KOPT-K1 (cell line): Measurements from ENCODE around the gene SLC35E1.

Experiments
- H3K27ac ChIP-seq: fragments of 200-600 bp; sonication (generic); 2 replicates; pipeline ENCODE4 v1.5.1; 2016; ENCODE audit warnings: antibody characterized with exemption, mild to moderate bottlenecking, low read depth, low read length; ENCODE audit not compliant: poor library complexity, severe bottlenecking
- H3K36me3 ChIP-seq: fragments of 200-600 bp; sonication (generic); 2 replicates; pipeline ENCODE4 v1.5.1; 2017; ENCODE audit warnings: antibody characterized with exemption, mild to moderate bottlenecking, low read length, moderate library complexity; ENCODE audit not compliant: insufficient read depth
- H3K9me3 ChIP-seq: fragments of 200-600 bp; sonication (generic); 2 replicates; pipeline ENCODE4 v1.5.1; 2017; ENCODE audit warnings: antibody characterized with exemption, low read length, mild to moderate bottlenecking; ENCODE audit not compliant: insufficient read depth, poor library complexity, severe bottlenecking

The SLC35E1 gene

DNA sequence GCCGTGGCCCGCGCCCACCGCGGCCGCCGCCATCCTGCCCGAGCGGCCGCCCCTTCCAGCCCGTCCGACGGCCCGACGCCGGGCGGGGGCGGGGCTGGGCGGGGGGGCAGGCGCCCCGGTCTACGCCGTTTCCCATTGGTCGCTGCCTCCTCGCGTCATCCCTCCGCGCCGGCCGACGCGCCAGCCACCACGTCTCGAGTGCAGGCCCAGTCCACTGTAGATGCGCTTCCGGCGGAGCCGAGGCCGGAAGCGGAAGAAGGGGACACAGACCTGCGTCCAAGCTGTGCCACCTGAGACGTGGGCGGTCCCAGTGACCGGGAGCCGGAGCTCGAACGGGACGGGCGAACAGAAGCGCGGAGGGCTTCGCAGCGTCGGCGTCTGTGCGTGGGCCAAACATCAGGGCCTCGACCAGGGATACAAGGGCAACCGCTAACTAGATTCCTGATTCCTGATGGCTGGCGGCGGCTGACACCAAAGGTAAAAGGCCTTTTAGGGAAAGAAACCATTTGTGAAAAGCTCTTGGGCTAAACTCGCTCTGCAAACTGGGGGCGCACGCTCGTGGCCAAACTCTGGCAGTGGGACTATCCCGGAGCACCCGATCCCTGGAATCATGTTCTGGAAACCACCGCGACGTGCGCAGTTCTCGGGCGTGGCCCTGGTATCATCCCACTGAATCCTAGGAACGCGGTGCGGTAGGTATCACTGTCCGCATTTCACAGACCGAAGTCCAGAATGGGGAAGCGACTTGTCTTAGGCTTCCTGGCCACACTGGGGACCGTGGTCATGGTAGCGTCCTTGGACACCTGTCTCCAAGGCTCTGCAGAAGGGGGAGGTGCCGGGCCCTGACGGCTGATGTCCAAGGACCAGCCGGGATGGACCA, at the start of gene SLC35E1:
TSS of gene SLC35E1 (minus strand) at position 84 of the 880 bp plus-strand sequence. CDS start at position 33, 51 bp downstream.
- no peaks in the 10 kb centered on the region for H3K9me3 ChIP-seq
- H3K27ac ChIP-seq: peak within 1 kb of the TSS; percentile 81
- H3K36me3 ChIP-seq: peaks cover 70% of the 10 kb centered on the region

- H3K9me3 ChIP-seq: no peaks in the 10 kb centered on the region
- peaks cover 40% of the 10 kb centered on the region for H3K36me3 ChIP-seq
- H3K27ac ChIP-seq: no peak overlapping the region
Observed at GRCh38 chr19:16621165-16621800, 49.1 kb upstream of the SLC35E1 start.

DNA sequence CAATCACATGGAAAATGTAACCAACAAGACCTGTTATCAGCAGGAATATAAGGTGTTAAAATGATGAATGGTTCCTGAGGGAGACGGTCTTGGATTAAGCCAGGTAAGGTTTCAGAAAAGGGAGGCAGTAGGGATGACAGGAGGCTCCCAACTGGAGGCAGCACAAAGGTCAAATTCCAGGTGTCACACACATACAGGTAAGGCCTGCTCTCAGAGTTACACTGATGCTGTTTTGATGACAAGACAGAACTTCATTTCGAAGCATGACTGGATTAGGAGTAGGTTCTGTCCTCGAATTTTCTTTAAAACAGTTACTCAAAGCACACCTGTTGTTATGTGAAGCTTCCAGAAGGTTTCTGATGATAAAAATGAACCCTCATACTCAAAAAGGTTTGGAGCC, 48.4 kb upstream of the SLC35E1 start:
- Histone ChIP-seq H3K9me3 (no peaks in the 10 kb centered on the region), H3K36me3 (peaks cover 35% of the 10 kb centered on the region), H3K27ac (no peak overlapping the region)

DNA sequence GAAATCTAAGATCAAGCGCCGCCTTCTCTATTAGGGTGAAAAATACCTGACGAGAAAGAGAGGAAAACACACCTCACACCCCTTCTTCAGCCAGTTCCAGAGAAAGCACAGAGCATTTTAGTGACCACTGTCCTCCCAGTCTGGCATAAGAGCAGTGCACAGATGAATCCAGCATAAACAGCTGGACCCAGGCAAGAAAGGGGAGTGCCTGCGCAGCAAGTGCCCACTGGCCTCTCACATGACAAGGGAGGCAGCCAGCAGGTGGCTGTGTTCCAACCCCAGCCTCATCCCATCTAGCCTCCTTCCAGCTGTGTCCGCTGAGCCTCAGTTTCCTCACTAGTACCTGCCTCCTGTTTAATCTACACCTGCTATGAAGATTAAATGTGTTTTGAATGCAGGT, 47.8 kb upstream of the SLC35E1 start:
- Histone ChIP-seq H3K36me3 (peaks cover 29% of the 10 kb centered on the region), H3K27ac (no peak overlapping the region), H3K9me3 (no peaks in the 10 kb centered on the region)

- no peaks in the 10 kb centered on the region for H3K9me3 ChIP-seq
- H3K36me3 ChIP-seq: peaks cover 23% of the 10 kb centered on the region
- no peak overlapping the region for H3K27ac ChIP-seq
Observed at GRCh38 chr19:16619457-16619856, 47.2 kb upstream of the SLC35E1 start.

- peaks cover 11% of the 10 kb centered on the region for H3K36me3 ChIP-seq
- H3K9me3 ChIP-seq: no peaks in the 10 kb centered on the region
- no peak overlapping the region for H3K27ac ChIP-seq
Observed at GRCh38 chr19:16618248-16618647, 46.0 kb upstream of the SLC35E1 start.

DNA sequence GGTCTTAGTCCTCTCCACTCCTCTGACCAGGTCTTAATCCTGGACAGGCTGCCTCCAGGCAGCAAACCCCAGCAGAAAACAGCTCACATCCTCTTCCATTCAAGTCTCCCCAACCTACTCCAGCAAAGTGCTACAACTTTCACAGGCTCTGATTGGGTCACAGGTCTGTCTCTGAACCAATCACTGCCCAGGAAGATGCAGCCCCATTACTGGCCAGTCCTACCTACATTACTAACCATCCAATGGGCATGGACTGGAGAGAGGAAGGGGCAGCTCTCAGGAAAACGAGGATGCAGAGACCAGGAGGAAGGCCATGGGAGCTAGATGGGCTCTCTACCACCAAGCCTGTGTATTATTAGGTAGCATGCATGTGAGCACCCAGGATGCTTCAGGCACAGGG, 43.6 kb upstream of the SLC35E1 start:
- no peak overlapping the region for H3K27ac ChIP-seq
- no peaks in the 10 kb centered on the region for H3K36me3 ChIP-seq
- no peaks in the 10 kb centered on the region for H3K9me3 ChIP-seq

DNA sequence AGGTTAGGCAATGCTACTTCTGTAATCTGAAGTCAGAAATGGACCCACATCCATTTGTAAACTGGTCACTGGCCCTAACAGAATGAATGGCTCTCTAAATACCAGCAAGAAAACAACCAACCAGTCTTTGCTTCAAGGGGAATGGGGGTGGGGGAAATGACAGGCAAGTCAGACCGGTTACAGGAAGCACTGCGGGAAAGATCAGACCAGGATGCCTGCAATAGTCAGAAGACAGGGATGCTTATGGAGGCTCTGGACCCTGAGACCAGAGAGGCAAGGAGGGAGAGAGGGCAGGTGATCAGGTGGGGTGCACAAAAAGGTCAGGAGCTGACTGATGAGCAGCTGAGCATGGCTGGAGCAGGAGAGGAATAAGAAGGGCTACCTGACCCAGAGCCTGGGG, 42.7 kb upstream of the SLC35E1 start:
- H3K9me3 ChIP-seq: no peaks in the 10 kb centered on the region
- H3K27ac ChIP-seq: no peak overlapping the region
- H3K36me3 ChIP-seq: no peaks in the 10 kb centered on the region

DNA sequence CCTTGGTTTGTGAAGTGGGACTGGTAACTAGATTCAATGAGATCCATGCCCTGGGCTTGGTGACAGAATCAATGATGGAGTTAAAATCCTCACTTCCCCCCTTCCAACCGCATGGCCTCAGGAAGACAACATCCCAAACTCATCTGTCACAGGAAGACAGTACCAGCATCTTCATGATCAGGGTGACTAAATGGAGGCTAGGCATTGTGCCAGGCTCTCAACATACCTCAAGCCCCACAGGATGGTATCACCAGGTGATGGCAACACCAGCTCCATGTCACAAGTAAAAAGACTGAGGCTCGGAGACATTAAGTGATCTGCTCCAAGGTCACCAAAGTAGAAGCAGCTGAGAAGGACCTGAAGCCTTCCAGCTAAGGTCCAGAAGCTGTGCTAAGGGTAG, 41.6 kb upstream of the SLC35E1 start:
- H3K27ac ChIP-seq: no peak overlapping the region
- no peaks in the 10 kb centered on the region for H3K36me3 ChIP-seq
- no peaks in the 10 kb centered on the region for H3K9me3 ChIP-seq

GRCh38 chr19:16612636-16613035, 40.4 kb upstream of the SLC35E1 start:
- H3K36me3 ChIP-seq: no peaks in the 10 kb centered on the region
- no peak overlapping the region for H3K27ac ChIP-seq
- no peaks in the 10 kb centered on the region for H3K9me3 ChIP-seq

DNA sequence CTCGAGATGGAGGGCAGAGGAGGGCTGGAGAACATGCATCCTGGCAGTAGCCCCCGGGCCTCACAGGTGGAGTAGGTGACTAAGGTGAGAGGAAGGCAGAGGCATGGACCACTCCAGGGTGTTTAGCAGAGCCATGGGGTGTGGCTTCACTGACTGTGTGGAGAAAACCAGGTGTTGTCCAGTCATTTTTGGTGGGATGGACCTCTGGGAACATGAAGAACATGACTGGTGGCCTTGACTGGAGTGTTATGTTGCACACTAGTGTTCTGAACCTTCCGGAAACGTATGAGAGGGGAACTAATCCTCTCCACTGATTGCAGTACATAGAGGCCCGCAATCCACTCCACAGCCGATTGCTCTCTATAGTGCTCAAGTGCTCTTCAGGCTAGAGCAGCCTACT, 38.9 kb upstream of the SLC35E1 start:
- Histone ChIP-seq H3K36me3 (no peaks in the 10 kb centered on the region), H3K27ac (no peak overlapping the region), H3K9me3 (no peaks in the 10 kb centered on the region)

DNA sequence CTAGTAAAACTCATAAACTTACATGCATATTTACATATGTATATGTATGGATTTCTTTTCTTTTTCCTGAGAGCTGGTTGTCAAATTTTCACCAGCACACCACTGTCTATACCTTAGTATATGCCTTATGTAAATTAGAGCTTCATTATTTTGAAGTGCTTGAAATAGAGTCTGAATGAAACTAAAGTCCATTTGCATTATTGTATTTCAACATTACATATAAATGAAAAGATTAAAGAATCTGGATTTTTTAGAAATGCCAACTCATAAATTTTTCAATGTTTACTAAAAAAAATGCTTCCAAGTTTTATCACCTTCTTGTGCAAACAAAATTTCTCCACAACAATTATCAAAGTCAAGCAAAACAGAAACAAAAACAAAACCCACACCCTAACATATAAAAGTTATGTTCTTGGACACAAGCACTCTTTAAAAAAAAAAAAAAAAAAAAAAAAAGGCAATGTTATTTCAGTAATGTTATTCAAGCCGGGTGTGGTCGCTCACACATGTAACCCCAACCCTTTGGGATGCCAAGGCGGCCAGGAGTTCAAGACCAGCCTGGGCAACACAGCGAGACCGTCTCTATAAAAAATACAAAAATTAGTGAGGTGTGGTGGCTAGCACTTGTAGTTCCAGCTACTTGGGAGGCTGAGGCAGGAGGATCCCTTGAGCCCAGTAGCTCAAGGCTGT, 37.4 kb upstream of the SLC35E1 start:
- Histone ChIP-seq H3K9me3 (no peaks in the 10 kb centered on the region), H3K27ac (no peak overlapping the region), H3K36me3 (no peaks in the 10 kb centered on the region)

DNA sequence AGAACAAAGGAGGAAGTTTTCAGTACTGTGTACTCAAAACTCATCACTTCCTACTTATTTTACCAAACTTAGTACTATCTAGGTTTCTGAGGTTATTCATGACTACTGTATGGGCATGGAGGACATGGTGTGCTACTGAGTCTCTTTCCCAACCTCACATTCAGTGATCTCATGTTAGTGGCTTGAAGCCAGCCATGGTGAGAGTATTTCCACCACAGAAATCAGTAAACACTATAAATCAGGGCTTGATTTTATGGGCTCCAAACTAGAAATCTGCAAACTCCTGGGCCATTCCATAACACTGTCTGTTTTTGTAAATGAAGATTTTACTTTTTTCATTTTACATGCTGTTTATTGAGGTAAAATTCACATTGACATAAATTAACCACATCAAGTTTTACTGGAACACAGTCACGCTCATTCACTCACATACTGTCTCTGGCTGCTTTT, 36.1 kb upstream of the SLC35E1 start:
- no peaks in the 10 kb centered on the region for H3K36me3 ChIP-seq
- H3K27ac ChIP-seq: no peak overlapping the region
- H3K9me3 ChIP-seq: no peaks in the 10 kb centered on the region

GRCh38 chr19:16607819-16608218, 35.6 kb upstream of the SLC35E1 start:
- Histone ChIP-seq H3K36me3 (no peaks in the 10 kb centered on the region), H3K9me3 (no peaks in the 10 kb centered on the region), H3K27ac (no peak overlapping the region)

DNA sequence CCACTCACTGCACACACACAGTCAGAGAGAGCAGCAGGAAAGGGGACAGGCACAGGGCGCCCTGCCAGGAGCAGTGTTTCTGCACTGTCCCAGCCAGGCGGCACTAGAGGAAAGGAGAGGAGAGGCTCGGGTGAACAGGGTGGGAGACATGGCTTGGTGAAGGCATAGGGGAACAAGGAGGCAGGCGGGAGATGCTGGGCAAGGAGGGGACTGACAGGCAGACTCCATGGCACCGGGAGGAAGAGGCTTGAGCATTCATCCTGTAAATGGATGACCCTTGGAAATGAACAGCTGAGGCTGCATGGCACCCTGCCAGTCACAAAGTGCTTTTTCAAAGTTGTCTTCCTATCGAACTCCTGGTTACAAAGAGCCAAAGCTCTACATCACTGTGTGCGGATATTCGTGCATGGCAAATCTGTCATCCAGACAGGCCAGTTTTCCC, 33.4 kb upstream of the SLC35E1 start:
- no peaks in the 10 kb centered on the region for H3K36me3 ChIP-seq
- H3K9me3 ChIP-seq: no peaks in the 10 kb centered on the region
- no peak overlapping the region for H3K27ac ChIP-seq
